Thyroid gland (tissue), 4 donors: ENCODE results near the gene ZNF385B. TPM values are rescaled to one million over a fixed set of nuclear protein-coding genes. Genes with fewer than 3 reads are reported as not detected.

Source experiments
- DNase-seq, 2 donors: peaks; one replicate each; pipeline ENCODE4 v3.0.0-alpha.2; 2019
- H3K27ac ChIP-seq, 3 donors: fragments of 200-600 bp; sonication (generic); 1 replicate in 2 of 3; 2 replicates in 1 of 3; pipeline ENCODE4 v1.5.1; 2016 to 2019; ENCODE audit warnings: mild to moderate bottlenecking in 1 of 3, moderate library complexity in 1 of 3
- H3K27me3 ChIP-seq: fragments of 200-600 bp; sonication (generic); one replicate; pipeline ENCODE4 v1.5.1; 2019
- H3K36me3 ChIP-seq, 2 donors: fragments of 200-600 bp; sonication (generic); one replicate each; pipeline ENCODE4 v1.5.1; 2016 to 2019
- H3K4me1 ChIP-seq, 2 donors: fragments of 200-600 bp; sonication (generic); one replicate each; pipeline ENCODE4 v1.5.1; 2017 to 2019
- H3K4me3 ChIP-seq, 3 donors: fragments of 200-600 bp; sonication (generic); replicated peaks in 1 of 3; 1 replicate in 2 of 3; 2 replicates in 1 of 3; pipeline ENCODE4 v1.5.1; 2016; ENCODE audit warnings: mild to moderate bottlenecking in 1 of 3
- H3K9me3 ChIP-seq: fragments of 200-600 bp; sonication (generic); one replicate; pipeline ENCODE4 v1.5.1; 2017
- POLR2A ChIP-seq, 2 donors: fragments of 450-650 bp; IDR thresholded peaks; one replicate each; pipeline ENCODE4 v1.6.1; 2017; ENCODE audit warnings: antibody characterized with exemption in 2 of 2, mild to moderate bottlenecking in 2 of 2, moderate library complexity in 1 of 2
- WGBS, 2 donors: methylation state at CpG; one replicate each; pipeline ENCODE4 v1.1.5; 2017; 5-methylcytosine and 5-hydroxymethylcytosine counted together
- intact Hi-C: fragments of 100-400 bp; cut with DNase I; formaldehyde crosslinking; loops from one replicate; pipeline ENCODE4 v1.15.1; 2023
- total RNA-seq, 4 donors: library from RNA; depleted of rRNA; stranded (reverse); fragments of >200 nt; gene quantifications; one replicate each; pipeline ENCODE4 v1.2.3, GENCODE V29; 2016
- TF ChIP-seq, protein P1 (sequence below), 6 experiments: fragments of 200-600 bp in 3 of 6; fragments of 450-650 bp in 3 of 6; sonication (generic) in 3 of 6; IDR thresholded peaks; one replicate each; pipeline ENCODE4 v1.5.1; 2016 to 2019; ENCODE audit warnings: antibody characterized with exemption in 6 of 6, mild to moderate bottlenecking in 2 of 6, inconsistent platforms in 1 of 6, moderate library complexity in 1 of 6

ZNF385B gene
- total RNA-seq, 4 donors from 2014 or later = 1.3 to 2.8 (median 1.8) TPM

DNA sequence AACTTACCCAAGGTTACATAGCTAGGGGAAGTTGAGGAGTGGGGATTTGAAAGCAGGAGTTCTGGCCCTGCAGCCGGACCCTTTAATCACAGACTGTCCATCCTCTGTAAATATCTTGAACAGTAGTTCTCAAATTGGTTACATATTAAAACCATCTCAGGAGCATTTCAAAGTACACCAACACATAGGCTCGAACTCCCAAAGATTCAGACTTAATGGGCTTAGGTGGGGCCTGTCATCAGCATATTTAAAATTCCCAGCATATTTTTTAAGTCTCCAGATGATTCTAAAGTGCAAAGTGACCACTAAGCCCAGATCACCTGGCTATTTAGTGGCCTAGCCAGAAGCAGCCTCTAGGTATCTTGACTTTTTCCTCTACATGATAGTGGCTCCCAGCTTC, 192.2 kb downstream of the ZNF385B start:
- no peak for TF ChIP-seq POLR2A (IDR thresholded peaks at IDR 0.05)
- TF ChIP-seq, protein P1, sequence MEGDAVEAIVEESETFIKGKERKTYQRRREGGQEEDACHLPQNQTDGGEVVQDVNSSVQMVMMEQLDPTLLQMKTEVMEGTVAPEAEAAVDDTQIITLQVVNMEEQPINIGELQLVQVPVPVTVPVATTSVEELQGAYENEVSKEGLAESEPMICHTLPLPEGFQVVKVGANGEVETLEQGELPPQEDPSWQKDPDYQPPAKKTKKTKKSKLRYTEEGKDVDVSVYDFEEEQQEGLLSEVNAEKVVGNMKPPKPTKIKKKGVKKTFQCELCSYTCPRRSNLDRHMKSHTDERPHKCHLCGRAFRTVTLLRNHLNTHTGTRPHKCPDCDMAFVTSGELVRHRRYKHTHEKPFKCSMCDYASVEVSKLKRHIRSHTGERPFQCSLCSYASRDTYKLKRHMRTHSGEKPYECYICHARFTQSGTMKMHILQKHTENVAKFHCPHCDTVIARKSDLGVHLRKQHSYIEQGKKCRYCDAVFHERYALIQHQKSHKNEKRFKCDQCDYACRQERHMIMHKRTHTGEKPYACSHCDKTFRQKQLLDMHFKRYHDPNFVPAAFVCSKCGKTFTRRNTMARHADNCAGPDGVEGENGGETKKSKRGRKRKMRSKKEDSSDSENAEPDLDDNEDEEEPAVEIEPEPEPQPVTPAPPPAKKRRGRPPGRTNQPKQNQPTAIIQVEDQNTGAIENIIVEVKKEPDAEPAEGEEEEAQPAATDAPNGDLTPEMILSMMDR (IDR thresholded peaks at IDR 0.05) = no peak
- H3K27me3 ChIP-seq = no peaks in the 10 kb centered on the region
- WGBS, 2 donors = 89 to 94% methylated on average over 2 of the region's 2 CpGs
- intact Hi-C loops = no loop called here
- H3K9me3 ChIP-seq = no peaks in the 10 kb centered on the region
- no peak overlapping the region for H3K4me3 ChIP-seq
- DNase-seq = no peak
- no peaks in the 10 kb centered on the region for H3K4me1 ChIP-seq
- no peak overlapping the region for H3K27ac ChIP-seq
- no peaks in the 10 kb centered on the region for H3K36me3 ChIP-seq

DNA sequence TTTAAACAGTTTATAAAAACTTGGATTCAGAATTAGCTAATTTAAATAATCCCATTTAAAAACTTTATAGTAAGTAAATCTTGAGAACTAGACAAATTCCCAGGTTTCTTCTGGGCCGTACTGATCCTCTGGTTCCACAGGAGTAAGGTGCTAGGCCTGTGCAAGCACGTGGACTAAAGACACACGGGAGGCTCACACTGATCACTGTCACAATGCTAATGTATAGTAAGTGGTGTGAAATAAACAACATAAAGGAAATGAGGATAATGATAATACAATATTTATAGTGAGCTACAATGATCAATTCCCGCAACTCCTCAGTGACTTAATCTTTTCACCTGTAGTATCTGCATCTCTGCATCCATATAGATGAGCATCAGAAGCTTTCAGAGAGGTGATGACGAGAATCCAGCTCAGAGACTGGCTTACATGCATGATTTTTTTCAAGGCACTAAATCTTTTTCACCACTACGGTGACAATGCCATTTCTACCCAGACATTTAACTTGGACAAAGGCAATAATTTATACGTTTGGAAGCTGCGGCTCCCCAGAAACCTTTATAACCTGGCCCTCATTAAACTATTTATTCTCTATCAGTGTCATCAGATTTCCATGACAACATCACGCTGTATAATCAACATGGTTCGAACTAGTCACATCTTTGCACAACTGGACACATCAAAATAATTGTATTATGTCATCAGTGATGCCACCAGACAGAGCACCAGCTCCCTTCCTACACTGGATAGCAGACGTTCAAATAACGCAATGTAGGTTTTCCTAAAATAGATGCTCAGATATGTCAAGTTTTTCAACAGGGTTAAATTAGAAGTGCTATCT, 196.2 kb downstream of the ZNF385B start:
- H3K36me3 ChIP-seq = no peaks in the 10 kb centered on the region
- no peak for TF ChIP-seq POLR2A (IDR thresholded peaks at IDR 0.05)
- TF ChIP-seq, protein P1 (IDR thresholded peaks at IDR 0.05) = no peak
- no peaks in the 10 kb centered on the region for H3K9me3 ChIP-seq
- no peak overlapping the region for H3K27ac ChIP-seq
- intact Hi-C loops = no loop called here
- 93 to 94% methylated on average over 12 of the region's 12 CpGs for WGBS, 2 donors
- no peaks in the 10 kb centered on the region for H3K27me3 ChIP-seq
- no peaks in the 10 kb centered on the region for H3K4me1 ChIP-seq
- no peak overlapping the region for H3K4me3 ChIP-seq
- no peak for DNase-seq

DNA sequence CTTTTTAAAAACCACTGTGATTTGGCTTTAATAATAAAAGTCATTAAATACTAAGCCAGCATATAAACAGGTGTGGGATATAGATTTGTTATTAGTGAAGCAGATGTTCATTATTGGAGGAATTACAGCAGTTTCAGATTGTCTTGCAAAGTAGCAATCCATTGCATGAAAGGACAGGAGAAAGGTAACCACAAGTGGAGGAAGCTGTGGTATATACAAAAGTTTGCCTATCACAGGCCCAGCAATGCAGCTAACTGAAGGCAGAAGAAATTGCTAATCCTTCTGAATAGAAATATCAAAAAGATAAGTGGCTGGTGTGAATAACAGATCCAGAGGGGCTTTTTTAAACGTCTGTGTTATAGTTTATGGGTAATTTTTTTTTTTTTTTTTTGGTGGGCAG, 199.4 kb downstream of the ZNF385B start:
- Histone ChIP-seq H3K27me3 (no peaks in the 10 kb centered on the region), H3K36me3 (no peaks in the 10 kb centered on the region), H3K4me3 (no peak overlapping the region), H3K4me1 (no peaks in the 10 kb centered on the region), H3K27ac (no peak overlapping the region), H3K9me3 (no peaks in the 10 kb centered on the region)
- intact Hi-C loops = no loop called here
- TF ChIP-seq POLR2A (IDR thresholded peaks at IDR 0.05) = no peak
- TF ChIP-seq, protein P1 (IDR thresholded peaks at IDR 0.05) = no peak
- WGBS, 2 donors = 75 to 78% methylated on average over 1 of the region's 1 CpG
- no peak for DNase-seq

DNA sequence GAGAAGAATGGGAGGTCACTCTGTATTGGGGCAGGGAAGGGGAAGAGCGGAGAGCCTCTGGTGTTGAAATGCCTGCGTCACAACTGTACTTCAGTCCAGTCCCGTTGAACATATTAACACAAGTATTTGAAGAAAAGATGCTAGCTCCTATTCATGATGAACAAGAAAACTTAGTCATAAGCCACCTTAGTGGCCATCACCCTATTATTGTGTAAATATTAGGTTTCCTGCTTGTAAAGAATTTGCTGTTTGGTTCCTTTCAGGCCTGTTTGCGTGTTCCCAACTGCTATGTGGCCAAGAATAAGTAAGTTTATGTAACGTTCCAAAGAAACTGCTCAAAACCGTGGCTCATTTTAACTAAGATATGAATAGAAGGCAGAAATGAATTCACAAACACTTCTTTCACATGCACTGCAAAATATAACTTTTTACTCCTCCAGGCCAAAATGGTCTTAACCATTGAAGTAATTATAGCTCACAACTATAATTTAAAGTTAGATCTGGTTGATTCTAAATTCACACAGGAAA, 204.3 kb downstream of the ZNF385B start:
- TF ChIP-seq POLR2A (IDR thresholded peaks at IDR 0.05) = no peak
- TF ChIP-seq, protein P1 (IDR thresholded peaks at IDR 0.05) = no peak
- Histone ChIP-seq H3K27me3 (no peaks in the 10 kb centered on the region), H3K9me3 (no peaks in the 10 kb centered on the region), H3K4me1 (no peaks in the 10 kb centered on the region), H3K27ac (no peak overlapping the region), H3K36me3 (no peaks in the 10 kb centered on the region), H3K4me3 (no peak overlapping the region)
- intact Hi-C loops = no loop called here
- no peak for DNase-seq
- 92 to 94% methylated on average over 6 of the region's 6 CpGs for WGBS, 2 donors

DNA sequence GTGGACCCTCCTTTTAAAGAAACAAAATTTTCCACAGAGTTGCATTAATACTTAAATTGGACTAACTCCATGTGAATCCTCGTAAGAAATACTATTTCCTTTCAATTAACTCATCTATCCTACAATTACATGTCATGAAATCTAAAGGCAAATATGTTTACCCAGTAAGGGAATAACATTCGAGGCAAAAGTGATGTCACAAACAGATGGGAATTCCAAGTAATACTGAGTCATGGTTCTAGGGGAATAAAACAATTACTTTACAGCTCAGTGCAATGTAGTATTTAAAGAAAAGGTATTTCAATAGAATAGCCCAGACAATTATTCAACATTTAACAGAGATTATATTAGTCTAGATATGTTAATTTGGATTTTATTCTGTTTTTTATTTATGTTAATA, 205.8 kb downstream of the ZNF385B start:
- no peaks in the 10 kb centered on the region for H3K36me3 ChIP-seq
- no peak overlapping the region for H3K4me3 ChIP-seq
- H3K4me1 ChIP-seq = no peaks in the 10 kb centered on the region
- no peak overlapping the region for H3K27ac ChIP-seq
- TF ChIP-seq, protein P1 (IDR thresholded peaks at IDR 0.05) = no peak
- no peak for TF ChIP-seq POLR2A (IDR thresholded peaks at IDR 0.05)
- H3K27me3 ChIP-seq = no peaks in the 10 kb centered on the region
- H3K9me3 ChIP-seq = no peaks in the 10 kb centered on the region
- intact Hi-C loops = no loop called here
- no peak for DNase-seq
- 40 to 61% methylated on average over 2 of the region's 2 CpGs for WGBS, 2 donors
